Neuronal stem cell (in vitro differentiated cells): Measurements from ENCODE around the gene CYP17A1.
A peak's percentile ranks its signal among the peaks of the same experiment; 100 is the strongest.
"Not testable (repeated sequence)": the region's sequence is repeated elsewhere in the genome, so short reads cannot be mapped to it uniquely, and the experiment has no call there.

Experiments used
- DNase-seq: peaks from one replicate; pipeline ENCODE4 v3.0.0-alpha.2; 2013; ENCODE audit warnings: low spot score
- H2AFZ ChIP-seq: one replicate; pipeline ENCODE4 v1.6.1; 2013; ENCODE audit warnings: mild to moderate bottlenecking, low read length, inconsistent platforms
- H2AK5ac ChIP-seq: 2 replicates; pipeline ENCODE4 v1.6.1; 2013; ENCODE audit warnings: low read depth, mild to moderate bottlenecking, inconsistent platforms, low read length, moderate library complexity, mixed read lengths
- H2BK120ac ChIP-seq: 2 replicates; pipeline ENCODE4 v1.6.1; 2013; ENCODE audit warnings: low read depth, mild to moderate bottlenecking, inconsistent platforms, low read length, moderate library complexity, mixed read lengths
- H2BK12ac ChIP-seq: one replicate; pipeline ENCODE4 v1.6.1; 2013; ENCODE audit warnings: low read length, inconsistent platforms
- H2BK15ac ChIP-seq: 2 replicates; pipeline ENCODE4 v1.6.1; 2013; ENCODE audit warnings: mild to moderate bottlenecking, low read length, inconsistent platforms, mixed read lengths
- H2BK5ac ChIP-seq: one replicate; pipeline ENCODE4 v1.6.1; 2013; ENCODE audit warnings: inconsistent platforms, mild to moderate bottlenecking, low read length, moderate library complexity
- H3K14ac ChIP-seq: one replicate; pipeline ENCODE4 v1.6.1; 2013; ENCODE audit warnings: low read length, inconsistent platforms
- H3K18ac ChIP-seq: 2 replicates; pipeline ENCODE4 v1.6.1; 2013; ENCODE audit warnings: low read length, inconsistent platforms
- H3K23ac ChIP-seq: 2 replicates; pipeline ENCODE4 v1.6.1; 2013; ENCODE audit warnings: low read depth, mild to moderate bottlenecking, mixed read lengths, low read length, inconsistent platforms; ENCODE audit not compliant: poor library complexity
- H3K27ac ChIP-seq: replicated peaks from 3 replicates; pipeline ENCODE4 v1.5.1; 2013; ENCODE audit warnings: low read length, inconsistent platforms
- H3K27me3 ChIP-seq, 3 experiments: 2 replicates each; pipeline ENCODE4 v1.6.1; 2013; ENCODE audit warnings: low read length in 3 of 3, mild to moderate bottlenecking in 2 of 3, inconsistent platforms in 1 of 3, low read depth in 1 of 3, mixed read lengths in 1 of 3, moderate library complexity in 1 of 3; ENCODE audit not compliant: control insufficient read depth in 3 of 3, insufficient read depth in 3 of 3
- H3K36me3 ChIP-seq, 2 donors: replicated peaks in 1 of 2; 2 replicates each; pipeline ENCODE4 v1.6.1; 2013; ENCODE audit warnings: low read length in 2 of 2; ENCODE audit not compliant: control insufficient read depth in 2 of 2, insufficient read depth in 2 of 2
- H3K4ac ChIP-seq: 2 replicates; pipeline ENCODE4 v1.6.1; 2013; ENCODE audit warnings: inconsistent platforms, mild to moderate bottlenecking, low read length, moderate library complexity
- H3K4me1 ChIP-seq, 2 donors: 1 replicate in 1 of 2; 2 replicates in 1 of 2; pipeline ENCODE4 v1.6.1; 2013; ENCODE audit warnings: low read length in 2 of 2, low read depth in 1 of 2; ENCODE audit not compliant: control insufficient read depth in 2 of 2, insufficient read depth in 1 of 2
- H3K4me2 ChIP-seq: one replicate; pipeline ENCODE4 v1.6.1; 2013; ENCODE audit warnings: mild to moderate bottlenecking, low read length, inconsistent platforms; ENCODE audit not compliant: insufficient read depth, poor library complexity, severe bottlenecking
- H3K4me3 ChIP-seq, 2 donors: 2 replicates each; pipeline ENCODE4 v1.5.1; 2013; ENCODE audit warnings: low read length in 2 of 2, mild to moderate bottlenecking in 2 of 2, inconsistent platforms in 1 of 2, moderate library complexity in 1 of 2
- H3K79me1 ChIP-seq: one replicate; pipeline ENCODE4 v1.6.1; 2013; ENCODE audit warnings: low read depth, mild to moderate bottlenecking, inconsistent platforms, low read length, moderate library complexity
- H3K9ac ChIP-seq: one replicate; pipeline ENCODE4 v1.6.1; 2013; ENCODE audit warnings: mild to moderate bottlenecking, low read depth, low read length, inconsistent platforms; ENCODE audit not compliant: poor library complexity
- H3K9me3 ChIP-seq, 2 donors: replicated peaks in 1 of 2; 2 replicates each; pipeline versions ENCODE3 to v1.6.1; 2013; ENCODE audit warnings: low read length in 2 of 2, mild to moderate bottlenecking in 2 of 2, inconsistent platforms in 1 of 2, low read depth in 1 of 2, mixed read lengths in 1 of 2, moderate library complexity in 1 of 2; ENCODE audit not compliant: control insufficient read depth in 2 of 2, insufficient read depth in 1 of 2
- H4K8ac ChIP-seq: one replicate; pipeline ENCODE4 v1.6.1; 2013; ENCODE audit warnings: low read depth, mild to moderate bottlenecking, inconsistent platforms, low read length, moderate library complexity
- H4K91ac ChIP-seq: one replicate; pipeline ENCODE4 v1.6.1; 2013; ENCODE audit warnings: low read length, low read depth, mild to moderate bottlenecking, inconsistent platforms; ENCODE audit not compliant: poor library complexity
- WGBS, 2 donors: extraction: QIAGEN DNeasy Blood & Tissue Kit; methylation state at CpG; one replicate each; pipeline ENCODE4 v1.1.7; 2013; ENCODE audit warnings: missing lambda C conversion rate in 2 of 2, mixed read lengths in 1 of 2; ENCODE audit not compliant: insufficient read length in 2 of 2, insufficient replicate concordance in 1 of 2; ENCODE audit errors: extremely low coverage in 2 of 2; 5-methylcytosine and 5-hydroxymethylcytosine counted together

Gene CYP17A1

DNA sequence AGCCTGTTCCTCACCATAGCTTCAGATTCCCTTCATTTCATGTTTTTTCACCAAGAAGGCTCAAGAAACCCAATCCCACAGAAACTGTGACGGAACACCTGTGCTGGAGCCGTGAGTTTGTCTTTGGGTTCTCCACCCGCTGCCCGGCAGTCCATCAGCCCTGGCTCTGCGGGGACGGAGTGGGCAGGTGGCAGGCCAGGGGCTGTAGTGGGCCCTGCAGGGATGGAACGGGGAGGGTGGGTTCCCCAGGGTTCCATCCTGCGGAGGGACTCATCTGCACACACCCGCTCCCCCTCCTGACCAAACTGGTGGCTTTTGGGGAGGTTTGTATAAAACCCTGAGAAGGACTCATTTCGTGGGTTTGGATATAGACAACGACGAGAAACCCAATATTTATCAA, 15.0 kb downstream of the CYP17A1 start:
- Histone ChIP-seq H3K79me1 (no peaks in the 10 kb centered on the region), H3K4me2 (no peak overlapping the region), H3K18ac (no peak overlapping the region), H3K4ac (no peak overlapping the region), H3K36me3 (no peaks in the 10 kb centered on the region), H3K4me3 (no peak overlapping the region), H2BK5ac (no peak overlapping the region), H3K27me3 (peaks cover 0 to 3% (median 0%) of the 10 kb centered on the region in 3 experiments), H2AK5ac (no peak overlapping the region), H2BK120ac (no peak overlapping the region), H3K9me3 (peaks cover 4 to 9% of the 10 kb centered on the region in 2 donors), H2BK12ac (no peak overlapping the region), H3K9ac (no peak overlapping the region), H4K91ac (no peak overlapping the region), H4K8ac (no peak overlapping the region), H3K4me1 (no peaks in the 10 kb centered on the region), H2AFZ (no peak overlapping the region), H2BK15ac (no peak overlapping the region), H3K14ac (no peak overlapping the region), H3K23ac (no peak overlapping the region), H3K27ac (no peak overlapping the region)
- WGBS, 2 donors, result no CpG with 5 or more reads among the region's 12 CpGs
- DNase-seq, result no peak

DNA sequence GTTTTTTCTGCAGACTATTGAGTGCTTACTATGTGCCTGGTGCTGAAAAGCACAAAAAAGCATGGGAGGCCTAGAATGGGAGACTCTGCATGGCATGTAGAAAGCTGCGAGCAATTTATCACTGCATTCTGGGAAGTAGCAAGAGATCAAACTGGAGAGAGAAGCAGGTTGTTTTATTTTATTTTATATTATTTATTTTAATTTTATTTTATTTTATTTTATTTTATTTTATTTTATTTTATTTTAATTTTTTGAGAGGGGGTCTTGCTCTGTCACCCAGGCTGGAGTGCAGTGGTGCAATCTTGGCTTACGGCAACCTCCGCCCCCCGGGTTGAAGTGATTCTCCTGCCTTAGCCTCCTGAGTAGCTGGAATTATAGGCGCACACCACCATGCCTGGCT, 17.2 kb downstream of the CYP17A1 start:
- not testable (repeated sequence) for H2BK15ac ChIP-seq, H3K9ac ChIP-seq, H3K4me3 ChIP-seq, H3K79me1 ChIP-seq, H3K4me2 ChIP-seq, H3K4ac ChIP-seq, H2BK120ac ChIP-seq, H3K36me3 ChIP-seq, H4K91ac ChIP-seq, H3K23ac ChIP-seq, H3K27me3 ChIP-seq, H2BK12ac ChIP-seq, DNase-seq, H2BK5ac ChIP-seq, H2AFZ ChIP-seq, H3K9me3 ChIP-seq, H3K14ac ChIP-seq, H4K8ac ChIP-seq, H3K18ac ChIP-seq, H3K27ac ChIP-seq, H3K4me1 ChIP-seq, H2AK5ac ChIP-seq
- WGBS, 2 donors, result no CpG with 5 or more reads among the region's 5 CpGs

DNA sequence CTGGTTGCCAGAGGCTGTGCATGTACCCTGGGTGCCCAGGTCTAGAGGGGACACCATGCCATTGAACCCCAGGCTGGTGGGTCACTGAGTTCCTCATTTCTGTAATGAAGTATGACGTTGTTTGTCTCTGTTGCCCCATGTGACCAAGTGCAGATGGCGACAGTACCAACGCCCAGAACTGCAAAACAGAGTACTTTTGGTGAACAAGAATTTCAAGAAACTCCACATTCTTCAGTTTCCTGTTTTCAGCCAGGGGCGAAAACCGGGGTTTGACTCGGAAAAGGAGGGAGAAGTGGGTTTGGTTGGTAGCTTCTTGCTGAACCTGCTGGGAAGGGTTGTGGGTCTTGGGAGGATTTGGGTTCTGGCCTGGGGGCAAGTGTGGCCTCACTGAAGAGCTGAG, 18.2 kb downstream of the CYP17A1 start:
- Histone ChIP-seq H3K79me1 (peaks cover 2% of the 10 kb centered on the region), H3K14ac (no peak overlapping the region), H3K36me3 (peaks cover 3 to 10% of the 10 kb centered on the region in 2 donors), H2AFZ (no peak overlapping the region), H3K27me3 (peaks cover 0 to 3% (median 0%) of the 10 kb centered on the region in 3 experiments), H2BK15ac (no peak overlapping the region), H2BK5ac (peak overlapping the region; percentile 10), H3K4ac (no peak overlapping the region), H3K23ac (no peak overlapping the region), H2AK5ac (no peak overlapping the region), H4K8ac (no peak overlapping the region), H3K4me2 (no peak overlapping the region), H2BK12ac (no peak overlapping the region), H3K9me3 (no peaks in the 10 kb centered on the region), H3K9ac (no peak overlapping the region), H2BK120ac (no peak overlapping the region), H4K91ac (no peak overlapping the region), H3K4me3 (no peak overlapping the region), H3K18ac (no peak overlapping the region), H3K27ac (no peak overlapping the region), H3K4me1 (peaks cover 0 to 8% of the 10 kb centered on the region in 2 donors)
- no peak for DNase-seq
- no CpG with 5 or more reads among the region's 6 CpGs for WGBS, 2 donors

DNA sequence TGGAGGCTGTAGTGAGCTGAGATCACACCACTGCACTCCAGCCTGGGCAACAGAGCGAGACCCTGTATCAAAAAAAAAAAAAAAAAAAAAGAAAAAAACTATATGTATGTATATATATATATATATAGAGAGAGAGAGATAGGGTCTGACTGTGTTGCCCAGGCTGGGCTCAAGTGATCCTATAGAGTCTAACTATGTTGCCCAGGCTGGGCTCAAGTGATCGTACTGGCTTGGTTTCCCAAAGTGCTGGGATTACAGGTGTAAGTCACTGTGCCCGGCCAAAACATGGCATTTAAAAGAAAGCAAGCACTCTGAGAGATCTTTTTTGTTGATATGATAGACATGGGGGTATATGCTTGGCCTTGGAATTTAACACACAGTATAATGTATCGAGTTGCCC, 20.0 kb downstream of the CYP17A1 start:
- H3K18ac ChIP-seq, result no peak overlapping the region
- H2BK15ac ChIP-seq, result no peak overlapping the region
- H3K23ac ChIP-seq, result no peak overlapping the region
- H3K36me3 ChIP-seq, result peaks cover 19 to 29% of the 10 kb centered on the region in 2 donors
- no peak overlapping the region for H3K9ac ChIP-seq
- no peak overlapping the region for H4K91ac ChIP-seq
- no CpG with 5 or more reads among the region's 4 CpGs for WGBS, 2 donors
- H3K27ac ChIP-seq, result no peak overlapping the region
- H3K4me1 ChIP-seq, result peaks cover 0 to 8% of the 10 kb centered on the region in 2 donors
- H2BK120ac ChIP-seq, result no peak overlapping the region
- no peak overlapping the region for H3K4me3 ChIP-seq
- no peak overlapping the region for H2AK5ac ChIP-seq
- H2BK12ac ChIP-seq, result no peak overlapping the region
- H3K9me3 ChIP-seq, result no peaks in the 10 kb centered on the region
- no peak overlapping the region for H2BK5ac ChIP-seq
- H3K14ac ChIP-seq, result no peak overlapping the region
- H3K4ac ChIP-seq, result no peak overlapping the region
- H2AFZ ChIP-seq, result no peak overlapping the region
- H3K27me3 ChIP-seq, result peaks cover 0 to 3% (median 0%) of the 10 kb centered on the region in 3 experiments
- no peak overlapping the region for H4K8ac ChIP-seq
- H3K79me1 ChIP-seq, result peaks cover 2% of the 10 kb centered on the region
- no peak for DNase-seq
- no peak overlapping the region for H3K4me2 ChIP-seq
